ENCODE data around the gene ZHX3.

GRCh38 chr20:41342474-41343464 is 25.2 kb upstream of the ZHX3 start:
- no peak for TF ChIP-seq CTCF (IDR thresholded peaks at IDR 0.05 in 8 of 11, conservative IDR thresholded peaks at IDR 0.05 in 3 of 11)
- no peak for TF ChIP-seq POLR2A (IDR thresholded peaks at IDR 0.05)

Data from spleen (tissue), 7 donors.